OCI-LY3 (cell line): ENCODE results near the gene CCDC141.

ENCODE experiments used
- H2AFZ ChIP-seq: fragments of 200-600, 300-600 bp; shearing (Covaris generic); 2 replicates; pipeline ENCODE4 v1.6.0; 2014; ENCODE audit warnings: antibody characterized with exemption, low read depth, low read length
- H3K27ac ChIP-seq: fragments of 200-600, 300-600 bp; sonication (generic); 2 replicates; pipeline ENCODE4 v1.5.1; 2014; ENCODE audit warnings: mild to moderate bottlenecking, low read length, moderate library complexity, mixed read lengths
- H3K27me3 ChIP-seq: fragments of 200-600, 300-600 bp; sonication (generic); 2 replicates; pipeline ENCODE4 v1.6.1; 2014; ENCODE audit warnings: low read depth, low read length, mixed read lengths
- H3K36me3 ChIP-seq: fragments of 200-600, 300-600 bp; sonication (generic); replicated peaks from 2 replicates; pipeline ENCODE3; 2014; ENCODE audit warnings: low read depth, low read length, mixed read lengths
- H3K4me1 ChIP-seq: fragments of 300-600, 200-600 bp; sonication (generic); 2 replicates; pipeline ENCODE4 v1.6.1; 2014; ENCODE audit warnings: low read length, mixed read lengths
- H3K4me2 ChIP-seq: fragments of 200-600, 300-600 bp; sonication (generic); 2 replicates; pipeline ENCODE4 v1.6.1; 2014; ENCODE audit warnings: low read length, mixed read lengths
- H3K4me3 ChIP-seq: fragments of 300-600, 200-600 bp; sonication (generic); 2 replicates; pipeline ENCODE4 v1.5.1; 2014; ENCODE audit warnings: antibody characterized with exemption, mild to moderate bottlenecking, low read length, moderate library complexity
- H3K79me2 ChIP-seq: fragments of 300-600, 200-600 bp; shearing (Covaris generic); 2 replicates; pipeline ENCODE4 v1.6.1; 2014; ENCODE audit warnings: mild to moderate bottlenecking, low read length, mixed read lengths
- H3K9ac ChIP-seq: fragments of 300-600, 200-600 bp; shearing (Covaris generic); 2 replicates; pipeline ENCODE4 v1.6.0; 2014; ENCODE audit warnings: mild to moderate bottlenecking, low read length, moderate library complexity
- H3K9me3 ChIP-seq: fragments of 200-600, 300-600 bp; shearing (Covaris generic); 2 replicates; pipeline ENCODE4 v1.6.1; 2014; ENCODE audit warnings: low read length, mixed read lengths; ENCODE audit not compliant: insufficient read depth
- H4K20me1 ChIP-seq: fragments of 200-600, 300-600 bp; sonication (generic); 2 replicates; pipeline ENCODE4 v1.6.1; 2016; ENCODE audit warnings: low read length, mixed read lengths; ENCODE audit not compliant: insufficient read depth
- CTCF ChIP-seq: fragments of 200-600, 300-600 bp; sonication (generic); IDR thresholded peaks from 2 replicates; pipeline ENCODE4 v1.5.1; 2014; ENCODE audit warnings: antibody characterized with exemption, low read length, low read depth
- EZH2phosphoT487 ChIP-seq: fragments of 200-600 bp; shearing (Covaris generic); IDR thresholded peaks from 2 replicates; pipeline ENCODE4 v1.6.1; 2018; ENCODE audit warnings: antibody characterized with exemption, mixed run types, low read depth

CCDC141 gene

DNA sequence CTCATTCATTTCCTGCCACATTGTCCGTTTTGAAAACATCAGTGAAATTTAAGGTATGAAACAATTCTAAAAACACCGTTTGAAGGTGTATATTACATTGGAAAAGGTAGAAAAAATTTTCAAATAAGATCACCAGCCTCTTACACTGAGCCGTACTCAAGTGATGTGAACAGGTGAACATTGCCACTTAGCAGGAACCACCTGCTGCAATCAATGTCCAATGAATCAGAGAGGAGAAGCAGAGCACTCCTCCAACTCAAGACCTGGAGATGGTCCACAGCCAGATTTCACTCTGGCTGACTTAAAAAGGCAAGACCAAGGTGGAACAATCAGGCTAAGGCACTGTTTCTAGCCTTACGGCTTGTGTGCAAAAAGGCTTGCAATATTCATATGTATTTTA, 132.4 kb downstream of the CCDC141 start:
- TF ChIP-seq EZH2phosphoT487 (no peak), CTCF (no peak)
- Histone ChIP-seq H2AFZ (no peak overlapping the region), H3K9me3 (no peaks in the 10 kb centered on the region), H3K27me3 (no peaks in the 10 kb centered on the region), H3K4me3 (no peak overlapping the region), H3K4me1 (peaks cover 14% of the 10 kb centered on the region), H3K79me2 (no peaks in the 10 kb centered on the region), H3K9ac (no peak overlapping the region), H4K20me1 (no peaks in the 10 kb centered on the region), H3K36me3 (no peaks in the 10 kb centered on the region), H3K27ac (no peak overlapping the region), H3K4me2 (no peak overlapping the region)

GRCh38 chr2:178915423-178916173, 134.3 kb downstream of the CCDC141 start:
- Histone ChIP-seq H3K36me3 (no peaks in the 10 kb centered on the region), H4K20me1 (no peaks in the 10 kb centered on the region), H3K4me3 (no peak overlapping the region), H3K4me2 (no peak overlapping the region), H3K4me1 (peaks cover 15% of the 10 kb centered on the region), H3K9me3 (no peaks in the 10 kb centered on the region), H3K27me3 (no peaks in the 10 kb centered on the region), H3K9ac (no peak overlapping the region), H2AFZ (no peak overlapping the region), H3K27ac (no peak overlapping the region), H3K79me2 (no peaks in the 10 kb centered on the region)
- no peak for TF ChIP-seq EZH2phosphoT487
- TF ChIP-seq CTCF = no peak

DNA sequence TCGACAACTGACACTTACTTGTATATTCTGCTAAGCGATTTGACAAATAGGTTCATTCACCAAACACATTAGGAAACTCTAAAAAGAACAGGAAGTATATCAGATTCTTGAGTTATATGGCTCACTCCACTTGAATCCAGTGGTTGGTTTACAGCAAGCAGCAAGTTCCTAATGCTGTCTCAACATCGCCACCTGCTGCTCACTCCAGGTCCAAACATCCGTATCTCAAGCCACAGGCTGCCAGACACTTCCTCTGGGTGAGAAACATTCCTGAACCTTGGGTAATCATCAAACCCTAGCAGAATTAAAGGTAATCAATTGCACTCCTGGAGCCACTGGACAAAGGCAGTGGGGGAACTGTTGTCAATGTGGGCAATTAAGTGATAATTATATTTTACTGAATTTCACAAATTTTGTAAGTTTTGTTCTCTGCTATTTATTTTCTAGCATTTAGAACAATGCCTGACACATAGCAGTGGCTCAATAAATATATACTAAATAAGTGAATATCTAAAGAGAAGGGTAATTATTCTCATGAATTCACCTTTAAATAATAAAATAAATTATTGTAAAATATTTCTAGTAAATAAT, 135.6 kb downstream of the CCDC141 start:
- no peaks in the 10 kb centered on the region for H3K9me3 ChIP-seq
- H3K4me1 ChIP-seq = peaks cover 15% of the 10 kb centered on the region
- H3K4me3 ChIP-seq = no peak overlapping the region
- H3K79me2 ChIP-seq = no peaks in the 10 kb centered on the region
- H3K27me3 ChIP-seq = no peaks in the 10 kb centered on the region
- no peak overlapping the region for H2AFZ ChIP-seq
- H3K4me2 ChIP-seq = no peak overlapping the region
- TF ChIP-seq CTCF (peak; percentile 91), EZH2phosphoT487 (no peak)
- no peak overlapping the region for H3K9ac ChIP-seq
- no peaks in the 10 kb centered on the region for H3K36me3 ChIP-seq
- H3K27ac ChIP-seq = no peak overlapping the region
- no peaks in the 10 kb centered on the region for H4K20me1 ChIP-seq

DNA sequence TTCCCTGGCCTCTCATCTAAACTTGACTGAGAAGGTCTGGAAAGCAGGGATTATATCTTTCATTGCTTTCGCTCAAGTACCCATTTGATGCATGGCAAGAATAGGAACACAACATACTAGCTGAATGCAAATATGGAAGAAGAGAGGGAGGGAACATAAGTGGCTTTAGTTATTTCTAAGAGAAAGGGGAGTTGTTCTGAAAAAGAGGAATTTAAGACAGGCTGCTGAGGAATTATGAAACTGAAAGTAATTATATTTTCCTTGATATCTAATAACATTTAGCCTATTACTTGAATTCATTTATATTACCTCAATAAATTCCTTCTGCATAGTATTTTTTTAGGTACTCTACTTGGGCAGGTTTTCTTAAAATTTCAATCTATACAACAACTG, 136.9 kb downstream of the CCDC141 start:
- Histone ChIP-seq H3K27me3 (no peaks in the 10 kb centered on the region), H3K4me2 (peak overlapping the region; percentile 30), H3K79me2 (no peaks in the 10 kb centered on the region), H2AFZ (no peak overlapping the region), H3K9me3 (no peaks in the 10 kb centered on the region), H3K4me3 (no peak overlapping the region), H4K20me1 (no peaks in the 10 kb centered on the region), H3K36me3 (no peaks in the 10 kb centered on the region), H3K4me1 (peaks cover 15% of the 10 kb centered on the region), H3K9ac (no peak overlapping the region), H3K27ac (no peak overlapping the region)
- TF ChIP-seq CTCF = no peak
- TF ChIP-seq EZH2phosphoT487 = no peak
